ENCODE measurements around the gene C1orf226.

- TF ChIP-seq ZBTB33 (IDR thresholded peaks at IDR 0.05) (no peak), TAF1 (conservative IDR thresholded peaks at IDR 0.05) (no peak), SP1 (IDR thresholded peaks at IDR 0.05) (no peak), CTCF (IDR thresholded peaks at IDR 0.05; ENCODE audit: low read depth, low read length, missing input control) (no peak), YY1 (IDR thresholded peaks at IDR 0.05) (no peak), GABPA (IDR thresholded peaks at IDR 0.05 in 1 of 2, conservative IDR thresholded peaks at IDR 0.05 in 1 of 2) (no peak), RAD21 (IDR thresholded peaks at IDR 0.05) (no peak), REST (IDR thresholded peaks at IDR 0.05) (no peak), ATF3 (IDR thresholded peaks at IDR 0.05) (no peak), MAX (IDR thresholded peaks at IDR 0.05) (no peak), RXRA (IDR thresholded peaks at IDR 0.05) (no peak), EGR1 (IDR thresholded peaks at IDR 0.05; ENCODE audit: low read depth in 2 of 2) (no peak), FOXA1 (IDR thresholded peaks at IDR 0.05) (no peak)
Measured at GRCh38 chr1:162430583-162430982, 49.1 kb downstream of the C1orf226 start.

All from liver (tissue), 3 donors.